HCT116 (cell line): ENCODE measurements around the gene NCAPG2. TPM values are rescaled to one million over a fixed set of nuclear protein-coding genes. Genes with fewer than 3 reads are reported as not detected.

Source experiments
- ATAC-seq: fragments of 200-7000 bp; cut with Tn5 transposase; 2 replicates; pipeline ENCODE4 v1.9.1; 2020; ENCODE audit warnings: mild to moderate bottlenecking, moderate library complexity
- BruUV-seq: library from RNA; stranded (reverse); fragments of 400-500 nt; replicated peaks from 2 replicates; lab custom pipeline; 2021; lab: Mats Ljungman, UMichigan
- CTCF ChIA-PET: fragments of 300-600 bp; sonication (Branson Sonifier 250); formaldehyde crosslinking; loops from one replicate; lab custom pipeline; 2021; ENCODE audit warnings: antibody characterized with exemption; lab: Charles Lee
- POLR2A ChIA-PET: fragments of 300-600, 350-600 bp; sonication (Branson Sonifier 250); formaldehyde crosslinking; loops from one replicate; lab custom pipeline; 2021; ENCODE audit warnings: antibody characterized with exemption; lab: Charles Lee
- RAD21 ChIA-PET, 2 experiments: fragments of 300-600 bp; sonication (Branson Sonifier 250); formaldehyde crosslinking; loops; one replicate each; lab custom pipeline; 2023; ENCODE audit warnings: low total read pairs in 2 of 2; ENCODE audit not compliant: uncharacterized antibody in 2 of 2, unreplicated experiment in 2 of 2, low non-redundant PET in 1 of 2; lab: Charles Lee
- DNase-seq: peaks from one replicate; pipeline ENCODE4 v3.0.0-alpha.2; 2010; ENCODE audit warnings: low read depth, low spot score
- H2AFZ ChIP-seq: fragments of 200-600 bp; shearing (Covaris generic), sonication (generic); 2 replicates; pipeline ENCODE4 v1.6.1; 2017; ENCODE audit warnings: low read depth, mixed run types, mixed read lengths, antibody characterized with exemption, low read length; ENCODE audit not compliant: poor library complexity, severe bottlenecking
- H3K27ac ChIP-seq: 2 replicates; pipeline ENCODE4 v1.5.1; 2012; ENCODE audit warnings: low read depth, low read length
- H3K27me3 ChIP-seq: fragments of 200-600 bp; sonication (generic); 2 replicates; pipeline ENCODE4 v1.6.1; 2016; ENCODE audit warnings: mixed run types, low read length, mixed read lengths; ENCODE audit not compliant: insufficient read depth
- H3K36me3 ChIP-seq, 2 experiments: fragments of 200-500 bp in 1 of 2; fragments of 200-600 bp in 1 of 2; sonication (Bioruptor generic) in 1 of 2; sonication (generic) in 1 of 2; 2 replicates each; pipeline versions ENCODE4 v1.5.1 to v1.6.1; 2014 to 2016; ENCODE audit warnings: low read length in 2 of 2, inconsistent platforms in 1 of 2, mixed read lengths in 1 of 2, mixed run types in 1 of 2; ENCODE audit not compliant: insufficient read depth in 2 of 2, control insufficient read depth in 1 of 2
- H3K4me1 ChIP-seq, 2 experiments: fragments of 200-600 bp in 1 of 2; sonication (generic) in 1 of 2; 2 replicates each; pipeline versions ENCODE4 v1.5.1 to v1.6.1; 2012 to 2017; ENCODE audit warnings: low read length in 2 of 2, inconsistent platforms in 1 of 2, mild to moderate bottlenecking in 1 of 2, mixed read lengths in 1 of 2, mixed run types in 1 of 2, moderate library complexity in 1 of 2; ENCODE audit not compliant: insufficient read depth in 2 of 2, control insufficient read depth in 1 of 2
- H3K4me2 ChIP-seq: fragments of 200-600 bp; sonication (generic); 2 replicates; pipeline ENCODE4 v1.6.1; 2017; ENCODE audit warnings: mixed run types, low read length, mixed read lengths
- H3K4me3 ChIP-seq, 2 experiments: fragments of 200-600 bp in 1 of 2; sonication (generic) in 1 of 2; replicated peaks in 1 of 2; 2 replicates each; pipeline ENCODE4 v1.5.1; 2011 to 2016; ENCODE audit warnings: low read length in 2 of 2, control low read depth in 1 of 2, low read depth in 1 of 2, mild to moderate bottlenecking in 1 of 2, mixed read lengths in 1 of 2, mixed run types in 1 of 2
- H3K79me2 ChIP-seq: fragments of 200-600 bp; sonication (generic); 2 replicates; pipeline ENCODE4 v1.6.1; 2017; ENCODE audit warnings: mild to moderate bottlenecking, mixed run types, low read length, moderate library complexity, mixed read lengths; ENCODE audit not compliant: insufficient read depth
- H3K9ac ChIP-seq: fragments of 200-600 bp; sonication (generic); 2 replicates; pipeline ENCODE4 v1.6.1; 2016; ENCODE audit warnings: low read length, mixed read lengths
- H3K9me2 ChIP-seq: fragments of 200-600 bp; sonication (generic), shearing (Covaris generic); 2 replicates; pipeline ENCODE4 v1.6.1; 2017; ENCODE audit warnings: mixed run types, mild to moderate bottlenecking, moderate library complexity; ENCODE audit not compliant: insufficient read depth
- H3K9me3 ChIP-seq, 2 experiments: fragments of 200-500 bp in 1 of 2; fragments of 200-600 bp in 1 of 2; sonication (Bioruptor generic) in 1 of 2; sonication (generic) in 1 of 2; 2 replicates each; pipeline ENCODE4 v1.6.1; 2014 to 2017; ENCODE audit warnings: low read length in 2 of 2, mixed read lengths in 2 of 2, inconsistent platforms in 1 of 2, low read depth in 1 of 2, mild to moderate bottlenecking in 1 of 2, mixed run types in 1 of 2, moderate library complexity in 1 of 2; ENCODE audit not compliant: control insufficient read depth in 1 of 2, insufficient read depth in 1 of 2
- H4K20me1 ChIP-seq: fragments of 200-600 bp; sonication (generic), shearing (Covaris generic); 2 replicates; pipeline ENCODE4 v1.6.1; 2017; ENCODE audit warnings: mixed run types, mild to moderate bottlenecking, moderate library complexity; ENCODE audit not compliant: insufficient read depth
- ATF3 ChIP-seq: IDR thresholded peaks from 2 replicates; pipeline ENCODE4 v1.6.1; 2012
- CBX3 ChIP-seq: IDR thresholded peaks from 2 replicates; pipeline ENCODE4 v1.6.1; 2012; ENCODE audit warnings: low read depth
- CEBPB ChIP-seq: IDR thresholded peaks from 2 replicates; pipeline ENCODE4 v1.6.1; 2012; ENCODE audit warnings: low read depth
- EGR1 ChIP-seq: IDR thresholded peaks from 2 replicates; pipeline ENCODE4 v1.6.1; 2012; ENCODE audit warnings: low read depth
- EZH2phosphoT487 ChIP-seq: fragments of 200-600 bp; IDR thresholded peaks from 2 replicates; pipeline ENCODE4 v1.6.1; 2018; ENCODE audit warnings: antibody characterized with exemption, borderline replicate concordance
- FOSL1 ChIP-seq: IDR thresholded peaks from 2 replicates; pipeline ENCODE4 v1.6.1; 2012; ENCODE audit warnings: low read depth
- JUND ChIP-seq: IDR thresholded peaks from 2 replicates; pipeline ENCODE4 v1.6.1; 2012
- MAX ChIP-seq: IDR thresholded peaks from 2 replicates; pipeline ENCODE4 v1.6.1; 2012
- POLR2A ChIP-seq: IDR thresholded peaks from 2 replicates; pipeline ENCODE4 v1.7.0; 2011; ENCODE audit warnings: borderline replicate concordance; ENCODE audit not compliant: insufficient read depth, insufficient read length; ENCODE audit errors: extremely low read depth
- RAD21 ChIP-seq: IDR thresholded peaks from 2 replicates; pipeline ENCODE4 v1.6.1; 2012; ENCODE audit warnings: low read depth, mild to moderate bottlenecking
- REST ChIP-seq: IDR thresholded peaks from 2 replicates; pipeline ENCODE4 v1.6.1; 2012; ENCODE audit warnings: low read depth
- SIN3A ChIP-seq: IDR thresholded peaks from 2 replicates; pipeline ENCODE4 v1.6.1; 2012; ENCODE audit warnings: low read depth
- SRF ChIP-seq: IDR thresholded peaks from 2 replicates; pipeline ENCODE4 v1.6.1; 2012; ENCODE audit warnings: low read depth
- YY1 ChIP-seq: IDR thresholded peaks from 2 replicates; pipeline ENCODE4 v1.6.1; 2011; ENCODE audit warnings: low read length, low read depth, moderate library complexity, mild to moderate bottlenecking; ENCODE audit not compliant: insufficient replicate concordance; ENCODE audit errors: extremely low read depth
- ZNF274 ChIP-seq: fragments of 200-500 bp; sonication (Bioruptor generic); IDR thresholded peaks from 2 replicates; pipeline ENCODE4 v1.6.1; 2014; ENCODE audit warnings: mild to moderate bottlenecking, low read depth, low read length, inconsistent platforms
- intact Hi-C: fragments of 100-400 bp; cut with micrococcal nuclease; formaldehyde crosslinking; loops from 2 replicates; pipeline ENCODE4 v1.10.0; 2022
- total RNA-seq: library from RNA; stranded (reverse); gene quantifications from one replicate; pipeline ENCODE4 v1.2.1, GENCODE V29; 2021; ENCODE audit not compliant: unreplicated experiment

Gene NCAPG2
- total RNA-seq, 1 experiment from 2014 or later = 73.1 TPM

GRCh38 chr7:158614700-158615099, 89.9 kb downstream of the NCAPG2 start (continued):
- TF ChIP-seq SRF = no peak
- no peak for TF ChIP-seq JUND

GRCh38 chr7:158613481-158613880, 91.1 kb downstream of the NCAPG2 start:
- ChIA-PET POLR2A (no interaction called here), RAD21 (no interaction called here), CTCF (interaction anchor here (0.5 kb wide), 1 partner anchor 9 kb away, joined by 4 read pairs; no protein-coding TSS in a partner anchor)
- ATAC-seq (no peak), DNase-seq (no peak)
- H3K36me3 ChIP-seq = no peaks in the 10 kb centered on the region; a peak in 2 of 4 replicates
- H3K27ac ChIP-seq = no peak overlapping the region
- BruUV-seq = no TSS peak
- no peak overlapping the region for H3K4me3 ChIP-seq
- H3K9ac ChIP-seq = no peak overlapping the region
- H3K9me3 ChIP-seq = no peaks in the 10 kb centered on the region
- no peak overlapping the region for H2AFZ ChIP-seq
- H3K4me2 ChIP-seq = no peak overlapping the region
- no peak for TF ChIP-seq FOSL1
- TF ChIP-seq POLR2A = no peak
- TF ChIP-seq ZNF274 = no peak
- TF ChIP-seq YY1 = no peak
- TF ChIP-seq EZH2phosphoT487 = no peak
- TF ChIP-seq, all 23 proteins: peak for 0
- H3K27me3 ChIP-seq = no peaks in the 10 kb centered on the region
- no peaks in the 10 kb centered on the region for H3K79me2 ChIP-seq
- no peaks in the 10 kb centered on the region for H4K20me1 ChIP-seq
- intact Hi-C loops = no loop called here
- no peaks in the 10 kb centered on the region for H3K4me1 ChIP-seq
- no peaks in the 10 kb centered on the region for H3K9me2 ChIP-seq

GRCh38 chr7:158612546-158612945, 92.1 kb downstream of the NCAPG2 start:
- intact Hi-C loops = no loop called here
- Histone ChIP-seq H3K9me3 (no peaks in the 10 kb centered on the region), H4K20me1 (no peaks in the 10 kb centered on the region), H3K27ac (no peak overlapping the region), H3K27me3 (no peaks in the 10 kb centered on the region), H3K79me2 (no peaks in the 10 kb centered on the region), H3K4me1 (no peaks in the 10 kb centered on the region), H3K36me3 (no peaks in the 10 kb centered on the region; a peak in 3 of 4 replicates), H3K9ac (no peak overlapping the region), H3K4me3 (no peak overlapping the region), H2AFZ (no peak overlapping the region), H3K9me2 (no peaks in the 10 kb centered on the region), H3K4me2 (no peak overlapping the region)
- POLR2A ChIA-PET = no interaction called here
- RAD21 ChIA-PET = no interaction called here
- TF ChIP-seq RAD21 (no peak), FOSL1 (no peak), EZH2phosphoT487 (no peak), CBX3 (no peak), ATF3 (no peak), POLR2A (no peak), SIN3A (no peak), CEBPB (no peak), SRF (no peak), REST (no peak), EGR1 (no peak), MAX (no peak)
- ATAC-seq (no peak), DNase-seq (no peak)
- no TSS peak for BruUV-seq
- CTCF ChIA-PET = no interaction called here
